ENCODE measurements around the gene KCNIP1. TPM values are rescaled to one million over a fixed set of nuclear protein-coding genes. Genes with fewer than 3 reads are reported as not detected.

The KCNIP1 gene
- total RNA-seq, 1 experiment from 2014 or later, result not detected

DNA sequence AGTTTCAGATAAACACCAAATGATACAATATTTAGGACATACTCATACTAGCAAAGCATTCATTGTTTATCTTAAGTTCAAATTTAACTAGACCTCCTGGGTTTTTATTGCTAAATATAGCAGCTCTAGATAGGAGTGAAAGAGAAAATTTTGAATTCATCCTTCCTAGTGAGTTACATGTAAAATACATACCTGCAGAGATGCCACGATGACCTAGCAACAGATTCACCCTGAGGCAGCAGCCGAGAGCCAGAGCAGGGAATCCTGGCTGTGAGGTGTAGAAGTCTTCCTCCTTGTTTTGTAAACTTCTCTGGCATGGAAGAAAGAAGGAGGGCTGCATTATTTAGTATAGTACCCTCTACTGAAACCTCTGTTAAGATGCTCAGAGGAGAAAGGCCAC is 253.8 kb downstream of the KCNIP1 start:
- no peak for DNase-seq (ENCODE audit: low read depth, low spot score)
- H4K20me1 ChIP-seq (ENCODE audit: insufficient read depth), result no peaks in the 10 kb centered on the region
- TF ChIP-seq, protein P1, sequence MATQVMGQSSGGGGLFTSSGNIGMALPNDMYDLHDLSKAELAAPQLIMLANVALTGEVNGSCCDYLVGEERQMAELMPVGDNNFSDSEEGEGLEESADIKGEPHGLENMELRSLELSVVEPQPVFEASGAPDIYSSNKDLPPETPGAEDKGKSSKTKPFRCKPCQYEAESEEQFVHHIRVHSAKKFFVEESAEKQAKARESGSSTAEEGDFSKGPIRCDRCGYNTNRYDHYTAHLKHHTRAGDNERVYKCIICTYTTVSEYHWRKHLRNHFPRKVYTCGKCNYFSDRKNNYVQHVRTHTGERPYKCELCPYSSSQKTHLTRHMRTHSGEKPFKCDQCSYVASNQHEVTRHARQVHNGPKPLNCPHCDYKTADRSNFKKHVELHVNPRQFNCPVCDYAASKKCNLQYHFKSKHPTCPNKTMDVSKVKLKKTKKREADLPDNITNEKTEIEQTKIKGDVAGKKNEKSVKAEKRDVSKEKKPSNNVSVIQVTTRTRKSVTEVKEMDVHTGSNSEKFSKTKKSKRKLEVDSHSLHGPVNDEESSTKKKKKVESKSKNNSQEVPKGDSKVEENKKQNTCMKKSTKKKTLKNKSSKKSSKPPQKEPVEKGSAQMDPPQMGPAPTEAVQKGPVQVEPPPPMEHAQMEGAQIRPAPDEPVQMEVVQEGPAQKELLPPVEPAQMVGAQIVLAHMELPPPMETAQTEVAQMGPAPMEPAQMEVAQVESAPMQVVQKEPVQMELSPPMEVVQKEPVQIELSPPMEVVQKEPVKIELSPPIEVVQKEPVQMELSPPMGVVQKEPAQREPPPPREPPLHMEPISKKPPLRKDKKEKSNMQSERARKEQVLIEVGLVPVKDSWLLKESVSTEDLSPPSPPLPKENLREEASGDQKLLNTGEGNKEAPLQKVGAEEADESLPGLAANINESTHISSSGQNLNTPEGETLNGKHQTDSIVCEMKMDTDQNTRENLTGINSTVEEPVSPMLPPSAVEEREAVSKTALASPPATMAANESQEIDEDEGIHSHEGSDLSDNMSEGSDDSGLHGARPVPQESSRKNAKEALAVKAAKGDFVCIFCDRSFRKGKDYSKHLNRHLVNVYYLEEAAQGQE (IDR thresholded peaks at IDR 0.05; ENCODE audit: low read depth), result no peak
- TF ChIP-seq ZFX (IDR thresholded peaks at IDR 0.05), result no peak
- TF ChIP-seq POLR2AphosphoS5 (IDR thresholded peaks at IDR 0.05; ENCODE audit: low read depth, low read length), result no peak
- TF ChIP-seq POLR2A (IDR thresholded peaks at IDR 0.05; ENCODE audit: borderline replicate concordance, extremely low read depth, insufficient read depth, insufficient read length), result no peak
- TF ChIP-seq FOSL1 (IDR thresholded peaks at IDR 0.05; ENCODE audit: low read depth), result no peak
- TF ChIP-seq EZH2phosphoT487 (IDR thresholded peaks at IDR 0.05; ENCODE audit: borderline replicate concordance), result no peak
- no peak for TF ChIP-seq SIN3A (IDR thresholded peaks at IDR 0.05; ENCODE audit: low read depth)
- TF ChIP-seq ZBTB33 (IDR thresholded peaks at IDR 0.05; ENCODE audit: extremely low read depth, insufficient replicate concordance, low read length), result no peak
- TF ChIP-seq CEBPB (IDR thresholded peaks at IDR 0.05; ENCODE audit: low read depth), result no peak
- no peak for TF ChIP-seq EZH2 (IDR thresholded peaks at IDR 0.05)
- no peak for TF ChIP-seq SRF (IDR thresholded peaks at IDR 0.05; ENCODE audit: low read depth)
- no peak for TF ChIP-seq ELF1 (IDR thresholded peaks at IDR 0.05; ENCODE audit: borderline replicate concordance, low read depth)
- no peak for TF ChIP-seq MAX (IDR thresholded peaks at IDR 0.05)
- TF ChIP-seq YY1 (IDR thresholded peaks at IDR 0.05; ENCODE audit: extremely low read depth, insufficient replicate concordance, low read depth, low read length), result no peak
- no peak for TF ChIP-seq ZNF274 (IDR thresholded peaks at IDR 0.05; ENCODE audit: low read depth, low read length)
- TF ChIP-seq JUND (IDR thresholded peaks at IDR 0.05), result no peak
- TF ChIP-seq EGR1 (IDR thresholded peaks at IDR 0.05; ENCODE audit: low read depth), result no peak
- no peak for TF ChIP-seq SP1 (IDR thresholded peaks at IDR 0.05; ENCODE audit: low read depth)
- no peaks in the 10 kb centered on the region for H3K79me2 ChIP-seq (ENCODE audit: insufficient read depth, low read length)
- CTCF ChIA-PET, result no interaction called here
- no peak overlapping the region for H3K27ac ChIP-seq (ENCODE audit: low read depth, low read length)
- no peak overlapping the region for H2AFZ ChIP-seq (ENCODE audit: low read depth, low read length, poor library complexity, severe bottlenecking)
- H3K4me1 ChIP-seq (ENCODE audit: control insufficient read depth in 1 of 2, insufficient read depth in 2 of 2, low read length in 2 of 2), result no peaks in the 10 kb centered on the region
- 0 out of 2 replicates have a peak, but pooled peaks cover 3% of the 10 kb centered on the region for H3K27me3 ChIP-seq (ENCODE audit: insufficient read depth, low read length)
- no TSS peak for BruUV-seq (replicated peaks)
- RAD21 ChIA-PET (ENCODE audit: low non-redundant PET in 1 of 2, low total read pairs in 2 of 2, uncharacterized antibody in 2 of 2, unreplicated experiment in 2 of 2), result no interaction called here
- POLR2A ChIA-PET, result no interaction called here
- no peak overlapping the region for H3K4me2 ChIP-seq (ENCODE audit: low read length)
- H3K9ac ChIP-seq (ENCODE audit: low read length), result no peak overlapping the region
- no peaks in the 10 kb centered on the region for H3K36me3 ChIP-seq (ENCODE audit: control insufficient read depth in 1 of 2, insufficient read depth in 2 of 2, low read length in 2 of 2)
- no peaks in the 10 kb centered on the region for H3K9me3 ChIP-seq (ENCODE audit: control insufficient read depth in 1 of 2, insufficient read depth in 1 of 2, low read depth in 1 of 2, low read length in 2 of 2)
- intact Hi-C loops (cut with micrococcal nuclease), result no loop called here
- H3K4me3 ChIP-seq (replicated peaks in 1 of 2; ENCODE audit: low read depth in 1 of 2, low read length in 2 of 2), result no peak overlapping the region
- no peaks in the 10 kb centered on the region for H3K9me2 ChIP-seq (ENCODE audit: insufficient read depth)
- ATAC-seq, result no peak
